ENCODE data around the gene SLC12A9. TPM values are rescaled to one million over a fixed set of nuclear protein-coding genes. Genes with fewer than 3 reads are reported as not detected.

Gene SLC12A9
- total RNA-seq, 1 donor from 2014 or later, result 52.4 TPM

DNA sequence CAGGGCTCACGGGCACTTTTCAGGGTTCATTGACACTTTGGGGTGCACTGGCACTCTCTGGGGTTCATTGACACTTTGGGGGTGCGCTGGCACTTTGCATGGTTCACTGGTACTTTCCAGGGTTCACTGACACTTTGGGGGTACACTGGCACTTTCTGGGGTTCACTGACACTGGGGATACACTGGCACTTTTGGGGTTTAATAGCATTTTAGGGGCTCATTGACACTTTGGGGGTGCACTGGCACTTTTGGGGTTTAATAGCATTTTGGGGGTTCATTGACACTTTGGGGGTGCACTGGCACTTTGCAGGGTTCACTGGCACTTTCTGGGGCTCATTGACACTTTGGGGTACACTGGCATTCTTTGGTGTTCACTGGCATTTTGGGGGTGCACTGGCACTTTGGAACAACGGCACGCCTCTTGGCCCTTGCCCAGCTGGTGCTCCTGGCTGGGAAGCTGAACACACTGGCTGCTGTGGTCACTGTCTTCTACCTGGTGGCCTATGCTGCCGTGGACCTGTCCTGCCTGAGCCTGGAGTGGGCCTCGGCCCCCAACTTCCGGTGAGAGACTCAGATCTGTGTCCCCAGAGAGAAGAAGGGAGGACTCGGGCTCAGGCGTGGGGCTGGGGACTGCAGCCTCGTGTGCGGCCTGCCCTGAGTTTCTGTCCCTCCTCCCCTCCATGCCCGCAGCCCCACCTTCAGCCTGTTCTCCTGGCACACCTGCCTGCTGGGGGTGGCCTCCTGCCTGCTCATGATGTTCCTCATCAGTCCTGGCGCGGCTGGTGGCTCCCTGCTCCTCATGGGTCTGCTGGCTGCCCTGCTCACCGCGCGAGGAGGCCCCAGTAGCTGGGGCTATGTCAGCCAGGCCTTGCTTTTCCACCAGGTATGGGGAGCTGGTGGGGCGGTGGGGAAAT lies 8.4 kb downstream of the SLC12A9 start:
- intact Hi-C loops (cut with micrococcal nuclease), result no loop called here

DNA sequence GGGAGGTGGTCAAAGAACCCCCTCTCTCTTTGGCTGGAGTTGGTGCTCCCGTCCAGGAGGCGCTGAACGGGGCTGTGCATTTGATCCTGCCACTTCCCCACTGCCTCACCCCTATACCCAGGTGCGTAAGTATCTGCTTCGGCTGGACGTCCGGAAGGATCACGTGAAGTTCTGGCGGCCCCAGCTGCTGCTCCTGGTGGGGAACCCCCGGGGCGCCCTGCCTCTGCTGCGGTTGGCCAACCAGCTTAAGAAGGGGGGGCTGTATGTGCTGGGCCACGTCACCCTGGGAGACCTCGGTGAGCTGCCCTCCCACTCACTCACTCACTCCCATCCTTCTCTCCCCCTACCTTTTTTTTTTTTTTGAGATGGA lies 9.1 kb downstream of the SLC12A9 start:
- intact Hi-C loops (cut with micrococcal nuclease), result no loop called here

DNA sequence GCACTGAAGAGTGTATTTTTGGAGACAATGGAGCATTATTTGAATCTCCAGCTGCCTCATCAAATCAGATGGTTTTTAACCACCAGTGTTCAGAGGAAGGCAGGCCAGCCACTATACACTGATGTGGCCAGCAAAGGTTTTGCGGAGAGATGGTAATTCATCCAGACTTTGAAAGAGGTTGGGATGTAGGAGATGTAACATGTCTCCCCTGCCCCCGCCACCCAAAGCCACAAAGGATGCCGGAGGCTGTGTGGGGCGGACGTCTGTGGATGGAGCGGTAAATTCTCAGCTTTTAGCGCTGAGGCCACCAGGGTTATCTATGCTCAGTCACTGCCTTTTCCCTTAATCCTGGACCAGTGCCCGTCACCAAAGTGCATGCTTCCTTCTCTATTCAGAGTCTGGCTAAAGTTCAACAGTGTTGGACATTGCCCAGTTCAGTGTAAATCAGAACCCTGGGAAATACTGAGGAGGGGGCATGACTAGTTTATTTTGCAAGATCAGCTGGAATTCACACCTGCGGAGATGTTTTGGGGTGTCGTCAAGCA lies 11.0 kb downstream of the SLC12A9 start:
- intact Hi-C loops (cut with micrococcal nuclease), result no loop called here

DNA sequence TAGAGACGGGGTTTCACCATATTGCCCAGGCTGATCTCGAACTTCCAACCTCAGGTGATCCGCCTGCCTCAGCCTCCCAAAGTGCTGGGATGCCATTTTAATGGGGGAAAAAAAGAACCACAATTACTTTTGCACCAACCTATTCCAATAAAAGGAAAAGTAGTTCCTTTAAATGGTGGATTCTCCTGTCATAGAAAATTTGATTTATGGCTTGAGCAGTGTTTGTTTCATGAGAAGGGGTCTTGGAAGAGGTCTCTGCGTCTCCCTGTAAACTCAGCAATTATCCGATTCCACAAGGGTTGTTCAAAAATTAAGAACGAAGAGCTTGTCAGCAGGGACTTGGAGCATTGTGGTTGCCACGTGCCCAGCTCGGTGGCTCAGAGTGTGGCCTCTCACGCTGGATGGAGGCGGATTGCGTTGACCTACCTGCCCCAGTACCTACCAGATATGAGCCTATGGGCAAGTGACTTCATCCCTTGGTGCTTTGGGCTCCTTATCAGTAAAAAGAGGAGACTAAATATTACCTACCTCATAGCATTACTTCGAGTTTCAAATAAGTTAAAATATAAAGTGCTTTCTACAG lies 11.8 kb downstream of the SLC12A9 start:
- intact Hi-C loops (cut with micrococcal nuclease), result no loop called here

DNA sequence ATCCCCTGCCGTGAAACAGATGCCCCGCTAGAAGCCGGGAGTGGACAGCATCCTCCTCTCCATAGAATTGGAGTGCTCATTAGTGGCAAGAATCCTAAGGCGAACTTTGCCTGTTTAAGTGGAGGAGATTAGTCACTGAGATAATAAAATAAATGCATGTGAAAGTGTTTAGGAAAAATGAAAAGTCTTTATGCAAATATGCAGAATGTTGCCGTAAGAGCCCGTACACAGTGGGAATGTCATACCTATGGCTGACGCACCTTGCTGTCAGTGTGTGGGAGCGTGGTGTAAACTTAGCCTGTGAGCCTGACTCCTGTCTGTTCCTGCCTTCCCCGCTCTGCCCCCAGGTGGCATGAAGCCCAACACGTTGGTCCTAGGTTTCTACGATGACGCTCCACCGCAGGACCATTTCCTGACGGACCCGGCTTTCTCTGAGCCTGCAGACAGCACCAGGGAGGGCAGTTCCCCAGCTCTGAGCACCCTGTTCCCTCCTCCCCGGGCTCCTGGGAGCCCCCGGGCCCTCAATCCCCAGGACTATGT lies 12.9 kb downstream of the SLC12A9 start:
- intact Hi-C loops (cut with micrococcal nuclease), result no loop called here

DNA sequence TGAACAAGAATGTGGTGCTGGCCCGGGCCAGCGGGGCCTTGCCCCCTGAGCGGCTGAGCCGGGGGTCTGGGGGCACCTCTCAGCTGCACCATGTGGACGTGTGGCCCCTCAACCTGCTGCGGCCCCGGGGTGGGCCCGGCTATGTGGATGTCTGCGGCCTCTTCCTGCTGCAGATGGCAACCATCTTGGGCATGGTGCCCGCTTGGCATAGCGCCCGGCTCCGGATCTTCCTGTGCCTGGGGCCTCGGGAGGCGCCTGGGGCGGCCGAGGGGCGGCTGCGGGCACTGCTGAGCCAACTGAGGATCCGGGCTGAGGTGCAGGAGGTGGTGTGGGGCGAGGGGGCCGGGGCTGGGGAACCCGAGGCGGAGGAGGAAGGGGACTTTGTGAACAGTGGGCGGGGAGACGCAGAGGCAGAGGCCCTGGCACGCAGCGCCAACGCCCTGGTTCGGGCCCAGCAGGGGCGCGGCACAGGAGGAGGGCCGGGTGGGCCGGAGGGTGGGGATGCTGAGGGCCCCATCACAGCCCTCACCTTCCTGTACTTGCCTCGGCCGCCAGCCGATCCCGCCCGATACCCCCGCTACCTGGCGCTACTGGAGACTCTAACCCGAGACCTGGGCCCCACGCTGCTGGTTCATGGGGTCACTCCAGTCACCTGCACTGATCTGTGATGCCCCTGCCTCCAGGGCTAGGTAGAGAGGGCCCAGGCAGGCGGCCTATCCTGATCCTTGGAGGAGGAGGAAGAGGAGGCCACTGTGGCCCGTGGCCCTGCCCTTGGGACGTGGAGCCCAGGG lies 13.6 kb downstream of the SLC12A9 start:
- intact Hi-C loops (cut with micrococcal nuclease), result no loop called here

DNA sequence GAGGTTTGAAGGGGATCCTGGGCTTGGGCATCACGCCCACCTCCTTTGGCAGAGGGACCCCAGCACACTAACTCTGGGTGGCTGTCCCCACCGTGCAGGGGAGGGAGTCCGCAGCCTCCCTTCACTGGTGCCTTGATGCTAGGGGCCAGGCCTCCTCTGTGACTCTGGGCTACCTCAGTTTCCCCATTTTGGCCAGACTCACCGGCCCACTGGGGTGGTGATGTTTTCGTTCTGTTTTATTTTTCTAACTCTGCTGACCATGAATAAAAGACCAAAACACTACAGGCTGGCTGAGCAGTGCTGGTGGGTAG lies 14.2 kb downstream of the SLC12A9 start:
- intact Hi-C loops (cut with micrococcal nuclease), result loop anchor here (1.0 kb wide), 1 partner anchor 14 kb away; the partner anchor contains the start of gene SLC12A9

DNA sequence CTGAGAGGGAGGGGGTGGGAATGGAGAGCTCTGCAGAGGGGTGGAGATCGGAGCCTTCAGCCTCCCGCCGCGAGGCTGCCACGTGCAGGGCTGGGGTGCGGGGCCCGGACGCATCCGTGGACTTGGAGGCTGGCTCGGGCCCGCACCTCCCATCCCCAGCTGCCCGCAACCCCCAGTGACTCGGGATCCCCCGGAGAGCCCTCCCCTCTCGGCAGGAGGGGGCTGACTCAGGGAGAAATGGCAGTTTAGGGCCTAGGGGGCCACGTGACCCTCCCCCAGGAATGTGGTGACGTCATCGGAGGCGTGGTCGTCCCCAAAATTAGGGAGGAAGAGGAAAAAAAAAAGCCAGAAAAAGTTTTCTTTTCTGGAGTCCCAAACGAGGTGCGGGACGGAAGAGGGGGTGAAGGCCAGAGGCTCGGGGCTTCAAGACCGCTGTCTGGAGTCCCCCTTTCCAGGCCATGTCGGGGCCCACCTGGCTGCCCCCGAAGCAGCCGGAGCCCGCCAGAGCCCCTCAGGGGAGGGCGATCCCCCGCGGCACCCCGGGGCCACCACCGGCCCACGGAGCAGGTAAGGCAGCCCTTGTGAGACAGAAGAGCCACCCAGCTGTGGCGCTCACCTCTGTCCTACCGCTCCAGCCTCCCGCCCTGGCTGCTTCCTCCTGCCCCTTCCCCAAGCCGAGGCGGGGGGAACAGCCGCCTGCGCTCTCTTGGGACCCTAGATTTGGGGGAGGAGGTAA lies 14.7 kb downstream of the SLC12A9 start, which contains the start of gene TRIP6:
TRIP6 (plus strand) TSS at position 348 of the 736 bp plus-strand sequence; CDS start at position 459, 111 bp downstream.
- intact Hi-C loops (cut with micrococcal nuclease), result loop anchor here (1.0 kb wide), 1 partner anchor 15 kb away; the partner anchor contains the start of gene SLC12A9

DNA sequence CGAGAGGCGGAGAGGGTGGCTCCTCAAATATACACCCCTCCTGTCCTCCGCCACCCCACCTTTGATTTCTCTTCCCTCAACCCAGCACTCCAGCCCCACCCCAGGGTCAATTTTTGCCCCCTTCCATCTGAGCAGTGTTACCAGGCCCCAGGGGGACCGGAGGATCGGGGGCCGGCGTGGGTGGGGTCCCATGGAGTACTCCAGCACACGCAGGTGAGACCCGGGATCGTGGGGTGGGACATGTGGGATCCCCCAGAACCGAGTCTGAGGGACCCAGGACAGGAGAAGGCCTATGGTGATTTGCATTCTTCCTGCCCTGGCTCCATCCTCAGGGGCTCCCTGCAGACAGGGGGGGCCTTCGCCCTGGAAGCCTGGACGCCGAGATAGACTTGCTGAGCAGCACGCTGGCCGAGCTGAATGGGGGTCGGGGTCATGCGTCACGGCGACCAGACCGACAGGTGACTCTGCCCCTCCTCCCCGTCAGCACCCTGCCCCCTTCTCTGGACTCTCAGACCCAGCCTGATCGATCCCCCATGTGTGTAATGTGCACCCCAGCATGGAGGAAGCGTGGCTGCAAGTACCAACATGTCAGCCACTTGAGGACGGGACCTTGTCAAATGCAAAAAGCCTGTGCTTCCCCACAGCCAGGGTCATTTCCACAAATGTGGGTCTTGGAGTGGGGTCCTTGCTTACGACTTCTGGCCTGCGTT lies 15.4 kb downstream of the SLC12A9 start:
- intact Hi-C loops (cut with micrococcal nuclease), result loop anchor here (1.0 kb wide), 1 partner anchor 16 kb away; the partner anchor contains the start of gene SLC12A9

DNA sequence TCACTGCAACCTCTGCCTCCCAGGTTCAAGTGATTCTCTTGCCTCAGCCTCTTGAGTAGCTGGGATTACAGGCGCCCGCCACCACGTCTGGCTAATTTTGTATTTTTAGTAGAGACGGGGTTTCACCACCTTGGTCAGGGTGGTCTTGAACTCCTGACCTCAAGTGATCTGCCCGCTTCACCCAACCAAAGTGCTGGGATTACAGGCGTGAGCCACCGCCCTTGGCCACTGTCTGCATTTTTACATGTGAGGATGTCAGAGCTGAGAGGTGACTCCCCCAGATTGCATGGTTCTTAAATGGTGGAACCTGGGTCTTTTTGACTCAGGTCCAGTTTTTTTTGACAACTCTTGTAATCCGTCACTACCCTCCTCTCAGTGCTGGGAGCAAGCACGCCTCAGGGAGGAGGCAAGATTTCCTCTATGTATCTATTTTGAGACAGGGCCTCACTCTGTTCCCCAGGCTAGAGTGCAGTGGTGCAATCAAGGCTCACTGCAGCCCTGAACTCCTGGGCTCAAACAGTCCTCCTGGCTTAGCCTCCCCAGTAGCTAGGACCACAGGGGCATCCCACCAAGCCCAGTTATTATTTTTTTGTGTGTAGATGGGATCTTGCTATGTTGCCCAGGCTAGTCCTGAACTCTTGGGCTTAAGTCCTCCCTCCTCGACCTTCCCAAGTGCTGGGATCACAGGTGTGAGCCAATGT lies 21.2 kb downstream of the SLC12A9 start:
- intact Hi-C loops (cut with micrococcal nuclease), result no loop called here

DNA sequence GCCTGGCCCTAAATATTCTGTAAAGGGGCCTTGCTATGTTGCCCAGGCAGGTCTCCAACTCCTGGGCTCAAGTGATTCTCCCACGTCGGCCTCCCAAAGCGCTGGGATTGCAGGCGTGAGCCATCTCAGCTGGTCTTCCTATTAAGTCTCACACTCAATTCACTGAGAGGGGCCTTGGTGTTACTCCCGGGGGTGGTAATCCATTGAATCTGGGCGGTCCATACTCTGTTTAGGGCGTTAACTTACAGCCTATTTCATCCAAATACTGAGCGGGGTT lies 21.7 kb downstream of the SLC12A9 start:
- intact Hi-C loops (cut with micrococcal nuclease), result no loop called here

DNA sequence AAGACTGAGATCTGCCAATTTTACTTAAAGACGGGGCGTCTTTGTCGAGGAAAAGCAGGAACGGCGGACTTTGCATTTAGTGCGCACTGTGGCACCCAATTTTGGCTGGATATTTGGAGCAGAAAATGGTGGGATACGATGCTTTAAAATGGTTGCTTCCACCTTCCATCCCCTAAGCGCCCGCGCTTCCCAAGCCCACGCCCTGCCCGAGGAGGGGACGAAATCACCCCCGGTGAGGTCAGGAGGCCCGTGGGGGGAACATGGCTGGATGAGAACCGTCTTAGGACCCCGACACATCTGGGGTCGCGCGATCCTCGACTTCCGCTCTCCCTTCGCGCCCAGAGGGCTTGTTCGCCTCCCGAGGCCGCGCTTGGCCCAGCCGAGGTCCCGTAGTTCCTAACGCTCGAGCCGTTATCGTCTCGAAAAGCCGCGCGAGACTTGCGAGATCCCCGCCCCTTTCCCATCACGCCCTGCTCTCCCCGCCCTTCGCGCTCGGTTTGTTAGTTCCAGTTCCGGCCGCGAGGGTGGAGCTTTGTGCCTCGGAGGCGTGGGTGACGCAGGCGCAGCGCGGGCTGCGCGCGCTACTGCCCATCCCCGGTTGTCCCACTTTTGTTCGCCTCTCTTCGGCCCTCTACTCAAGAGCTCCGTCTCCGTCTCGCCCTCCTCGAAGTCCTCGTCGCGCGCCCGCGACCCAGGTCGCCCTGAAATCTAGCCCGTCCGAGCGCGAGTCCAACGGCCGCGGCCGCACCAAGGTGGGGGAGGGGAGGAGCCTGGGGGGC lies 22.3 kb downstream of the SLC12A9 start, which contains the start of gene SRRT:
SRRT (plus strand) TSS at position 527 of the 779 bp plus-strand sequence. CDS start 488 bp downstream, outside the sequence.
- intact Hi-C loops (cut with micrococcal nuclease), result loop anchor here (1.0 to 5.0 kb wide), 8 partner anchors 15 to 1257 kb away; partner anchors contain the start of genes FBXO24, LRCH4, MEPCE and PLOD3

DNA sequence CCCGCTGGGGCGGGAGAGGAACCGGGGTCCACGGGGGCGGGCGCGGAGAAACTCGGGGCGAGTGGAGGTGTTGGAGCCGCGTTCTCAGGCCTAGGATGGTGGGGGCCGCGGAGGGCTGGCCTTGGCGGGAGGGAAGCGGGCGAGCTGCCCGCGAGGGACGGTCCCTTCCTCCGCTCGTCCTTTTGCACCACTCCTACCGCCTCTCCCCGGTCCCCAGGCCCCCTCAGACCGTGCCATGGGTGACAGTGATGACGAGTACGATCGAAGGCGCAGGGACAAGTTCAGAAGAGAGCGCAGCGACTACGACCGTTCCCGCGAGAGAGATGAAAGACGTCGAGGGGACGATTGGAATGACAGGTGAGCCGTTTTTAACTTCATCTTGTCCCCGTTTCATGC lies 22.8 kb downstream of the SLC12A9 start:
- intact Hi-C loops (cut with micrococcal nuclease), result loop anchor here (1.0 to 5.0 kb wide), 8 partner anchors 14 to 1258 kb away; partner anchors contain the start of genes FBXO24, LRCH4, MEPCE and PLOD3

DNA sequence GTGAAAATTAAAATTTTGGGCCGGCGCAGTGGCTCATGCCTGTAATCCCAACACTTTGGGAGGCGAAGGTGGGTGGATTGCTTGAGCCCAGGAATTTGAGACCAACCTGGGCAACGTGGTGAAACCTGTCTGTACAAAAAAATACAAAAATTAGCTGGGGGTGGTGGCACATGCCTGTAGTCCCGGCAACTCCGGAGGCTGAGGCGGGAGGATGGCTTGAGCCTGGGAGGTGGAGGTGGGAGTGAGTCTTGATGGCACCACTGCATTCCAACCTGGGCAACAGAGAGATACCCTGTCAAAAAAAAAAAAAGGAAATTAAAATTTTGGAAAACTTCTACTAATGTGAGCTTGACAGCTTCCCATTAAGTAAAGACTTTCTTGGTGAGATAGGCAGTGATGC lies 25.5 kb downstream of the SLC12A9 start:
- intact Hi-C loops (cut with micrococcal nuclease), result loop anchor here (5.0 kb wide), 2 partner anchors 961 to 1261 kb away; partner anchors contain the start of genes TRIM4 and ZSCAN25

DNA sequence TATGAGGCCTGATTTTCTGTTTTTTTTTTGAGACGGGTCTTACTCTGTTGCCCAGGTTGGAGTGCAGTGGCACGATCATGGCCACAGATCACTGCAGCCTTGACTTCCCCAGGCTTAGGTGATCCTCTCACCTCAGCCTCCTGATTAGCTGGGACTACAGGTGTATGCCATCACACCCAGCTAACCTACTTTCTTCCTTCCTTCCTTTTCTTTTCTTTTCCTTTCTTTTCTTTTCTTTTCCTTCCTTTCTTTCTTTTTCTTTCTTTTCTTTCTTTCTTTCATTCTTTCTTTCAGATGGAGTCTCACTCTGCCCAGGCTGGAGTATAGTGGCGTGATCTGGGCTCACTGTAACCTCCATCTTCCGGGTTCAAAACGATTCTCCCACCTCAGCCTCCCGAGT lies 26.2 kb downstream of the SLC12A9 start:
- intact Hi-C loops (cut with micrococcal nuclease), result loop anchor here (5.0 kb wide), 2 partner anchors 961 to 1261 kb away; partner anchors contain the start of genes TRIM4 and ZSCAN25

DNA sequence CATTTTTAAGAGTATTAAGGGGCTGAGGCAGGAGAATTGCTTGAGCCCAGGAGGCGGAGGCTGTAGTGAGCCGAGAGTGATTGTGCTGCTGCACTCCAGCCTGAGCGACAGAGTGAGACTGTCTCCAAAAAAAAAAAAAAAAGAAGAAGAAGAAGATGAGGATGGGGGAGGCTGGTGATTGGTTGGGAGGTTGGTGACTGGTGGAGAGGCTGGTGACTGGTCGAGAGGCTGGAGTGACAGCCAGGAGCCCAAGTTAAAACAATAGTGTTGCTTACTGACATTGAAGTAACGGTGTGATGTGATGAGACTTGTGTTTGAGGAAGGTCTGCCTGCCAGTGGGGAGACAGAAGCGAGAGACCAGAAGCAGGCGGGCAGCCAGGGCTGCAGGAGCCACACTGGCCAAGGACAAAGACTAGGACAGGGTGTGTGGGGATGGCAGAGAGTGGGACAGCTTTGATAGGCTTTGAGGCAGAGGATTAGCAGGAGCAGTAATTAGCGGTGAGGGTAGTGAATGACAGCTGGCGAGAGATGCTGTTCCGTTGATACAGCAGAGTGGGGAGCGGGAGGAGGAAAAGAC lies 27.3 kb downstream of the SLC12A9 start:
- intact Hi-C loops (cut with micrococcal nuclease), result loop anchor here (5.0 kb wide), 2 partner anchors 962 to 1262 kb away; partner anchors contain the start of genes TRIM4 and ZSCAN25

DNA sequence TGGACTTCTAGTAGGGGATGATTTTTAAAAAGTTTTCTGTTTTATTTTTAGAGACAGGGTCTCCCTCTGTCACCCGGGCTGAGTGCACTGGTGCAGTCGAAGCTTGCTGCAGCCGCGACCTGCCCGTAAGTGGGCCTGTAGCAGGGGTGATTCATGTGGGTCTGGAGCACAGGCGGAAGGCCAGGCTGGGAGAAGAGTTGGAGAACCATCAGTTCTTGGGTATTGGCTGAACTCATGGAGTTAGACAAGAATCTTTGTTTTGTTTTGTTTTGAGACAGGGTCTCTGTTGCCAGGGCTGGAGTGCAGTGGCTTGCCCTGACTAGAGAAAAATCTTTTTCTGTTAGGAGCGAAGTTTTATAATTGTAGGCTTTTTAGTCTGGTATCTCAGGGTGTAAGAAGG lies 28.1 kb downstream of the SLC12A9 start:
- intact Hi-C loops (cut with micrococcal nuclease), result no loop called here

DNA sequence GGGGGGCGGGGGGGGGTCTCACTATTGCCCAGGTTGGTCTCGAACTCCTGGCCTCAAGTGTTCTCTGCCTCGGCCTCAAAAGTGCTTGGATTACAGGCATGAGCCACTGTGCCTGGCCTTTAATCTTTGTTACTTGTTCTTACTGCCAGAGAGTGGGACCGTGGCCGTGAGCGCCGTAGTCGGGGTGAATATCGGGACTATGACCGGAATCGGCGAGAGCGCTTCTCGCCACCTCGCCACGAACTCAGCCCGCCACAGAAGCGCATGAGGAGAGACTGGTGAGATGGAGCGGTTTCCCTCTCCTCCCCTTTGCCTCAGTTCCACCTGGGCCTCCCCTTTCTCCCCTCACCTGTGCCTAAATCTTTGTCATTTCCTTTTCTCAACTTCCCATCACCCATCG lies 28.6 kb downstream of the SLC12A9 start:
- intact Hi-C loops (cut with micrococcal nuclease), result no loop called here

Measured in T-helper 1 cell treated with Interleukin-12 subunit alpha and Interleukin-12 subunit beta and Interleukin-4 antibody, amounts not matched to agents 30 ng/mL and 1 ng/mL, for 36 hours (primary cell).